Measurements from ENCODE around the gene SLC38A3.
"Not testable (repeated sequence)": the region's sequence is repeated elsewhere in the genome, so short reads cannot be mapped to it uniquely, and the experiment has no call there.

SLC38A3 gene

GRCh38 chr3:50208677-50209344 lies 3.7 kb downstream of the SLC38A3 start:
- no peak overlapping the region for H3K56ac ChIP-seq (ENCODE audit: low read length)
- WGBS (ENCODE audit: extremely low coverage, insufficient coverage, low lambda C conversion rate) = no CpG with 5 or more reads among the region's 14 CpGs
- H4K8ac ChIP-seq (ENCODE audit: low read depth, low read length) = no peak overlapping the region
- peaks cover 2% of the 10 kb centered on the region for H3K4me1 ChIP-seq (ENCODE audit: control insufficient read depth, low read depth, low read length)
- H2BK15ac ChIP-seq (replicated peaks; ENCODE audit: low read depth) = no peak overlapping the region
- no peak overlapping the region for H3K4me2 ChIP-seq (ENCODE audit: low read length)
- DNase-seq = no peak
- H2AK5ac ChIP-seq (ENCODE audit: low read length) = no peak overlapping the region
- H3K4me3 ChIP-seq (ENCODE audit: low read length) = no peak overlapping the region
- H3K27me3 ChIP-seq (ENCODE audit: insufficient read depth, low read length, poor library complexity) = no peaks in the 10 kb centered on the region
- no peak overlapping the region for H2BK120ac ChIP-seq (ENCODE audit: low read depth, low read length)
- H3K79me1 ChIP-seq (ENCODE audit: low read length) = no peaks in the 10 kb centered on the region
- no peak overlapping the region for H4K5ac ChIP-seq (ENCODE audit: low read length)
- no peaks in the 10 kb centered on the region for H3K79me2 ChIP-seq (ENCODE audit: control insufficient read depth, insufficient read depth, low read length)
- no peak overlapping the region for H3K23ac ChIP-seq (ENCODE audit: low read length)
- H3K4ac ChIP-seq (ENCODE audit: low read depth, low read length) = no peak overlapping the region
- H2BK5ac ChIP-seq (ENCODE audit: low read length) = no peak overlapping the region
- H3K18ac ChIP-seq (ENCODE audit: low read length) = no peak overlapping the region
- no peak overlapping the region for H3K27ac ChIP-seq (ENCODE audit: low read depth, low read length)
- no peaks in the 10 kb centered on the region for H3K36me3 ChIP-seq (ENCODE audit: control insufficient read depth, insufficient read depth, low read length)
- no peak overlapping the region for H3K9ac ChIP-seq (ENCODE audit: low read length)

DNA sequence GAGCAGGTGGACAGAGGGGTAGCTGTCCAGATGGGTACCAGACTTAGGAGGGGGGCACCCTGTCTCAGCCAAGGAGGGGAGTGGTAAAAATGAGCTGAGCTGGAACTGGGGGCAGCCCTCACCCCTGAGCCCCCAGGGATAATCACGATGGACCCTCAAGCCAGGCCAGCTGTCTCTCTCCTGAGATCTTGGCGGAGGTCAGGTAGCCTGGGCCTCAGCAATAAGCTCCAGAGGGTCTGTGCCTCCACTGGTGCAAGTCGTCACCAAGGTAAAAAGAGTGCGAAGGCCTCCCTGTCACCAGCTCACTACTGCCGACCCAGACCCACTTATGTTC lies 5.1 kb downstream of the SLC38A3 start:
- Histone ChIP-seq H3K27ac (ENCODE audit: low read depth, low read length) (no peak overlapping the region), H3K4me3 (ENCODE audit: low read length) (no peak overlapping the region), H3K56ac (ENCODE audit: low read length) (no peak overlapping the region), H2BK15ac (replicated peaks; ENCODE audit: low read depth) (no peak overlapping the region), H3K79me1 (ENCODE audit: low read length) (no peaks in the 10 kb centered on the region), H3K4me1 (ENCODE audit: control insufficient read depth, low read depth, low read length) (no peaks in the 10 kb centered on the region), H3K27me3 (ENCODE audit: insufficient read depth, low read length, poor library complexity) (no peaks in the 10 kb centered on the region), H3K4ac (ENCODE audit: low read depth, low read length) (no peak overlapping the region), H4K8ac (ENCODE audit: low read depth, low read length) (no peak overlapping the region), H2BK120ac (ENCODE audit: low read depth, low read length) (no peak overlapping the region), H3K23ac (ENCODE audit: low read length) (no peak overlapping the region), H3K9ac (ENCODE audit: low read length) (no peak overlapping the region), H4K5ac (ENCODE audit: low read length) (no peak overlapping the region), H3K79me2 (ENCODE audit: control insufficient read depth, insufficient read depth, low read length) (no peaks in the 10 kb centered on the region), H2BK5ac (ENCODE audit: low read length) (no peak overlapping the region), H2AK5ac (ENCODE audit: low read length) (no peak overlapping the region), H3K4me2 (ENCODE audit: low read length) (no peak overlapping the region), H3K18ac (ENCODE audit: low read length) (no peak overlapping the region), H3K36me3 (ENCODE audit: control insufficient read depth, insufficient read depth, low read length) (no peaks in the 10 kb centered on the region)
- WGBS (ENCODE audit: extremely low coverage, insufficient coverage, low lambda C conversion rate) = no CpG with 5 or more reads among the region's 5 CpGs
- no peak for DNase-seq

DNA sequence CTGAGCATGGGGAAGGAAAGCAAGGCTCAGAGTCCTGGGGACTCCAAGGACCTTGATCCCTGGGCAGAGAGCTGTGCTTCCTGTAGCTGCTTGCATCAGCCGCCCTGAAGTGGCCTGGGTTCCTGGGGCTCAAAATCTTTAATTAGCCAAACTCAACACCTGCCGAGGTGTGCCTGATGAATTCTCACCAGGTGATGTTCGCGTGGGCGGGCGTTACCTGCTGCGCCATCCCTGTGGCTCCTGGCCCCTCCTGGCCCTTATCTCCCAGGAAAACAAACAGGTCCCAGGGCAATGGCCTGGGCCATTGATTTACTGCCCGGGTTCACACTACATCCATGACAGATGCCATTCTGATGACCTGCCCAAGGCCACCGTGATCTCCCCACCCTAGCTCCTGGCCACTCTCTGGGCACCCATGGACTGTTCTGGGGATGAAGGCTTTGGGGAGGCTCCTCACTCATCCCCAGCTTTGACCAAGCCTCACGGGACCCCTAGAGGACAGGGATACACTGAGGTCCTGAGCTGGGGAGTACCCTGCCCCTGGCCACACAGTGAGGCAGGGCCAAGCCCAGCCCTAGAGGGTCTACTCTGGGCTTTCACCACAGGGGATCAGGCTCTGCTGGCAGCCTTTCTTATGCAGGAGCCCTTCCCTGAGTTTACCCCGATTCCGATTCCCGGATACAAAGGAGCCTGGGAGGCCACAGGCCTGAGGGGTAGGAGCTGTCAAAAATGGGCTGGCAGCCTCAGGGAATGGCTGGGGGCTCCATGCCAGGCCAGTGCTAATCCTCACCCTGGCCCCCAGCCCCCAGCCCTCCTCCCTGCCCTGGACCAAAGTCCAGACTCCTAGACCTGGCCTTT lies 5.7 kb downstream of the SLC38A3 start:
- Histone ChIP-seq H3K79me2 (ENCODE audit: control insufficient read depth, insufficient read depth, low read length) (no peaks in the 10 kb centered on the region), H3K27me3 (ENCODE audit: insufficient read depth, low read length, poor library complexity) (no peaks in the 10 kb centered on the region), H2BK5ac (ENCODE audit: low read length) (no peak overlapping the region), H3K27ac (ENCODE audit: low read depth, low read length) (no peak overlapping the region), H3K36me3 (ENCODE audit: control insufficient read depth, insufficient read depth, low read length) (no peaks in the 10 kb centered on the region), H3K4me3 (ENCODE audit: low read length) (no peak overlapping the region), H2AK5ac (ENCODE audit: low read length) (no peak overlapping the region), H3K9ac (ENCODE audit: low read length) (no peak overlapping the region), H3K23ac (ENCODE audit: low read length) (no peak overlapping the region), H3K18ac (ENCODE audit: low read length) (no peak overlapping the region), H2BK15ac (replicated peaks; ENCODE audit: low read depth) (no peak overlapping the region), H3K4ac (ENCODE audit: low read depth, low read length) (no peak overlapping the region), H4K8ac (ENCODE audit: low read depth, low read length) (no peak overlapping the region), H3K4me1 (ENCODE audit: control insufficient read depth, low read depth, low read length) (no peaks in the 10 kb centered on the region), H2BK120ac (ENCODE audit: low read depth, low read length) (no peak overlapping the region), H4K5ac (ENCODE audit: low read length) (no peak overlapping the region), H3K79me1 (ENCODE audit: low read length) (no peaks in the 10 kb centered on the region), H3K56ac (ENCODE audit: low read length) (no peak overlapping the region), H3K4me2 (ENCODE audit: low read length) (no peak overlapping the region)
- DNase-seq = no peak
- WGBS (ENCODE audit: extremely low coverage, insufficient coverage, low lambda C conversion rate) = no CpG with 5 or more reads among the region's 13 CpGs

GRCh38 chr3:50211368-50211717 lies 6.3 kb downstream of the SLC38A3 start:
- WGBS (ENCODE audit: extremely low coverage, insufficient coverage, low lambda C conversion rate) = no CpG with 5 or more reads among the region's 5 CpGs
- not testable (repeated sequence) for DNase-seq; H3K56ac ChIP-seq (ENCODE audit: low read length)

DNA sequence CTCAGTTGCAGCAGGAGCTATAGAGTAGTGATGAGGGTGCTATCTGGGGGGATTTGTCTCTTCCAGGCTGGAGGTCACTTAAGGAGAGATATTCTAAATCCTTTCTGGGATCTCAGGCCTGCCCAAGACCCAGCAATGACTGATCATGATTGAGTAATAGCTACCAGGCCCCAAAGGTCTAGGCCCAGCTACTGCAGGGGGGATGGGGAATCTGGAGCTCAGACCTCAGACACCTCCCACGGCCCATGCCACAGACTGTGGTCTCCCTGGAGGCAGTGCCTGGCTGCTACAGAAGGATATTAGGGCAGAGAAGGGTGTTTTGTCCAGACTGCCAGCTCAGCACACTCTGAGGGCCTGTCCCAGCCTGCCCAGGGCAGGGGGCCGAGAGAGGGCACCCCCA lies 6.9 kb downstream of the SLC38A3 start:
- no peak for DNase-seq
- Histone ChIP-seq H4K8ac (ENCODE audit: low read depth, low read length) (no peak overlapping the region), H3K4me3 (ENCODE audit: low read length) (no peak overlapping the region), H3K27ac (ENCODE audit: low read depth, low read length) (no peak overlapping the region), H3K79me2 (ENCODE audit: control insufficient read depth, insufficient read depth, low read length) (no peaks in the 10 kb centered on the region), H2BK120ac (ENCODE audit: low read depth, low read length) (no peak overlapping the region), H3K56ac (ENCODE audit: low read length) (no peak overlapping the region), H3K79me1 (ENCODE audit: low read length) (no peaks in the 10 kb centered on the region), H3K27me3 (ENCODE audit: insufficient read depth, low read length, poor library complexity) (no peaks in the 10 kb centered on the region), H3K36me3 (ENCODE audit: control insufficient read depth, insufficient read depth, low read length) (no peaks in the 10 kb centered on the region), H3K23ac (ENCODE audit: low read length) (no peak overlapping the region), H3K9ac (ENCODE audit: low read length) (no peak overlapping the region), H3K4me1 (ENCODE audit: control insufficient read depth, low read depth, low read length) (no peaks in the 10 kb centered on the region), H2BK5ac (ENCODE audit: low read length) (no peak overlapping the region), H3K18ac (ENCODE audit: low read length) (no peak overlapping the region), H2BK15ac (replicated peaks; ENCODE audit: low read depth) (no peak overlapping the region), H3K4me2 (ENCODE audit: low read length) (no peak overlapping the region), H3K4ac (ENCODE audit: low read depth, low read length) (no peak overlapping the region), H4K5ac (ENCODE audit: low read length) (no peak overlapping the region), H2AK5ac (ENCODE audit: low read length) (no peak overlapping the region)
- no CpG with 5 or more reads among the region's 2 CpGs for WGBS (ENCODE audit: extremely low coverage, insufficient coverage, low lambda C conversion rate)

More at GRCh38 chr3:50211368-50211717, 6.3 kb downstream of the SLC38A3 start:
- not testable (repeated sequence) for H3K4me2 ChIP-seq (ENCODE audit: low read length); H3K18ac ChIP-seq (ENCODE audit: low read length); H3K4me3 ChIP-seq (ENCODE audit: low read length); H3K79me2 ChIP-seq (ENCODE audit: control insufficient read depth, insufficient read depth, low read length); H2AK5ac ChIP-seq (ENCODE audit: low read length); H3K9ac ChIP-seq (ENCODE audit: low read length); H2BK15ac ChIP-seq (replicated peaks; ENCODE audit: low read depth); H3K79me1 ChIP-seq (ENCODE audit: low read length); H2BK120ac ChIP-seq (ENCODE audit: low read depth, low read length); H4K8ac ChIP-seq (ENCODE audit: low read depth, low read length); H3K27me3 ChIP-seq (ENCODE audit: insufficient read depth, low read length, poor library complexity); H3K23ac ChIP-seq (ENCODE audit: low read length); H2BK5ac ChIP-seq (ENCODE audit: low read length); H3K36me3 ChIP-seq (ENCODE audit: control insufficient read depth, insufficient read depth, low read length); H4K5ac ChIP-seq (ENCODE audit: low read length); H3K4me1 ChIP-seq (ENCODE audit: control insufficient read depth, low read depth, low read length); H3K4ac ChIP-seq (ENCODE audit: low read depth, low read length); H3K27ac ChIP-seq (ENCODE audit: low read depth, low read length)
